ENCODE measurements around the gene C1orf105. TPM values are rescaled to one million over a fixed set of nuclear protein-coding genes. Genes with fewer than 3 reads are reported as not detected.
A peak's percentile ranks its signal among the peaks of the same experiment; 100 is the strongest.

Gene C1orf105
- total RNA-seq, 1 donor from 2014 or later, result not detected

- Mint-ChIP-seq H3K4me3 (peak overlapping the region; percentile 79), H3K9me3 (peaks cover 4% of the 10 kb centered on the region), H3K27ac (peak overlapping the region; percentile 99), H3K4me1 (ENCODE audit: unreplicated experiment) (peaks cover 44% of the 10 kb centered on the region), H3K36me3 (peaks cover 3% of the 10 kb centered on the region), H3K27me3 (no peaks in the 10 kb centered on the region)
- DNase-seq (ENCODE audit: extremely low spot score, unreplicated experiment), result no peak
- TF ChIP-seq CTCF (conservative IDR thresholded peaks at IDR 0.05), result no peak
These were observed 29.6 kb upstream of the C1orf105 start for GRCh38 chr1:172390683-172391551.

- Mint-ChIP-seq H3K4me1 (ENCODE audit: unreplicated experiment) (peaks cover 48% of the 10 kb centered on the region), H3K36me3 (no peaks in the 10 kb centered on the region), H3K27me3 (no peaks in the 10 kb centered on the region), H3K27ac (peak overlapping the region; percentile 43), H3K4me3 (no peak overlapping the region), H3K9me3 (peaks cover 4% of the 10 kb centered on the region)
- no peak for TF ChIP-seq CTCF (conservative IDR thresholded peaks at IDR 0.05)
- DNase-seq (ENCODE audit: extremely low spot score, unreplicated experiment), result no peak
These were observed 28.5 kb upstream of the C1orf105 start for GRCh38 chr1:172391976-172392375.

GRCh38 chr1:172393354-172393753 lies 27.1 kb upstream of the C1orf105 start:
- H3K27me3 Mint-ChIP-seq, result no peaks in the 10 kb centered on the region
- H3K27ac Mint-ChIP-seq, result peak overlapping the region; percentile 86
- no peak for DNase-seq (ENCODE audit: extremely low spot score, unreplicated experiment)
- peaks cover 54% of the 10 kb centered on the region for H3K4me1 Mint-ChIP-seq (ENCODE audit: unreplicated experiment)
- H3K36me3 Mint-ChIP-seq, result no peaks in the 10 kb centered on the region
- no peak for TF ChIP-seq CTCF (conservative IDR thresholded peaks at IDR 0.05)
- H3K4me3 Mint-ChIP-seq, result peak overlapping the region; percentile 74
- H3K9me3 Mint-ChIP-seq, result peaks cover 4% of the 10 kb centered on the region

GRCh38 chr1:172394141-172394751 lies 26.2 kb upstream of the C1orf105 start:
- H3K9me3 Mint-ChIP-seq, result peaks cover 4% of the 10 kb centered on the region
- DNase-seq (ENCODE audit: extremely low spot score, unreplicated experiment), result no peak
- H3K27me3 Mint-ChIP-seq, result no peaks in the 10 kb centered on the region
- TF ChIP-seq CTCF (conservative IDR thresholded peaks at IDR 0.05), result no peak
- no peaks in the 10 kb centered on the region for H3K36me3 Mint-ChIP-seq
- H3K27ac Mint-ChIP-seq, result peak overlapping the region; percentile 86
- H3K4me1 Mint-ChIP-seq (ENCODE audit: unreplicated experiment), result peaks cover 63% of the 10 kb centered on the region
- peak overlapping the region; percentile 19 for H3K4me3 Mint-ChIP-seq

- TF ChIP-seq CTCF (conservative IDR thresholded peaks at IDR 0.05), result no peak
- peaks cover 65% of the 10 kb centered on the region for H3K4me1 Mint-ChIP-seq (ENCODE audit: unreplicated experiment)
- no peak for DNase-seq (ENCODE audit: extremely low spot score, unreplicated experiment)
- H3K27ac Mint-ChIP-seq, result peak overlapping the region; percentile 86
- no peak overlapping the region for H3K4me3 Mint-ChIP-seq
- H3K9me3 Mint-ChIP-seq, result peaks cover 4% of the 10 kb centered on the region
- no peaks in the 10 kb centered on the region for H3K27me3 Mint-ChIP-seq
- no peaks in the 10 kb centered on the region for H3K36me3 Mint-ChIP-seq
These were observed 25.7 kb upstream of the C1orf105 start for GRCh38 chr1:172394811-172395210.
